Renal cortical epithelial cell (primary cell): ENCODE measurements around the gene TMEM63B. TPM values are rescaled to one million over a fixed set of nuclear protein-coding genes. Genes with fewer than 3 reads are reported as not detected.
"Not testable (repeated sequence)": the region's sequence is repeated elsewhere in the genome, so short reads cannot be mapped to it uniquely, and the experiment has no call there.

Experiments used
- DNase-seq: peaks from one replicate; pipeline ENCODE4 v3.0.0-alpha.2; 2011; ENCODE audit warnings: low read depth
- total RNA-seq: library from RNA; depleted of rRNA; stranded (reverse); fragments of >200 nt; gene quantifications from 2 replicates; pipeline ENCODE4 v1.2.3, GENCODE V29; 2014

TMEM63B gene
- total RNA-seq, 1 donor from 2014 or later = 112 TPM

DNA sequence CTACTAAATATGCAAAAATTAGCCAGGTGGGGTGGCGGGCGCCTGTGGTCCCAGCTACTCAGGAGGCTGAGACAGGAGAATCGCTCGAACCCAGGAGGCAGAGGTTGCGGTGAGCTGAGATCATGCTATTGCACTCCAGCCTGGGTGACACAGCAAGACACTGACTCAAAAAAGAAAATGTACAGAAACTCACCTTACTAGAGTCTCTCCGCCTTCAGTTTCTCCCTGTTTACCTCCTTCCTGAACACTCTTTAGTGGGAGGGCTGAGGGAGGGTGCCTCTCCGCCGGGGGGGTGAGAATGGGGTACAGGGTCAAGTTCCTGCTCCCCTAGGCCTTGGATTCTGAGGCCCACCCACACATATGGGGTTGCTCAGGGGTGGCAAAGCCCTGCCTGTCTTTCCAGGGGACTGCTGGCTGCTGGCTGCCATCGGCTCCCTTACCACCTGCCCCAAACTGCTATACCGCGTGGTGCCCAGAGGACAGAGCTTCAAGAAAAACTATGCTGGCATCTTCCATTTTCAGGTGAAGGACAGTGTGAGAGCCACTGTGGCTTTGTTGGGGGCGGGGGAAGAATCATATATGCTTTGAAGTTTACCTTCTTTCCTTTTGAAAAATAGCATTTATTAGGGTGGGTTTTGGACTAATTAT is 44.7 kb downstream of the TMEM63B start:
- DNase-seq = no peak

DNA sequence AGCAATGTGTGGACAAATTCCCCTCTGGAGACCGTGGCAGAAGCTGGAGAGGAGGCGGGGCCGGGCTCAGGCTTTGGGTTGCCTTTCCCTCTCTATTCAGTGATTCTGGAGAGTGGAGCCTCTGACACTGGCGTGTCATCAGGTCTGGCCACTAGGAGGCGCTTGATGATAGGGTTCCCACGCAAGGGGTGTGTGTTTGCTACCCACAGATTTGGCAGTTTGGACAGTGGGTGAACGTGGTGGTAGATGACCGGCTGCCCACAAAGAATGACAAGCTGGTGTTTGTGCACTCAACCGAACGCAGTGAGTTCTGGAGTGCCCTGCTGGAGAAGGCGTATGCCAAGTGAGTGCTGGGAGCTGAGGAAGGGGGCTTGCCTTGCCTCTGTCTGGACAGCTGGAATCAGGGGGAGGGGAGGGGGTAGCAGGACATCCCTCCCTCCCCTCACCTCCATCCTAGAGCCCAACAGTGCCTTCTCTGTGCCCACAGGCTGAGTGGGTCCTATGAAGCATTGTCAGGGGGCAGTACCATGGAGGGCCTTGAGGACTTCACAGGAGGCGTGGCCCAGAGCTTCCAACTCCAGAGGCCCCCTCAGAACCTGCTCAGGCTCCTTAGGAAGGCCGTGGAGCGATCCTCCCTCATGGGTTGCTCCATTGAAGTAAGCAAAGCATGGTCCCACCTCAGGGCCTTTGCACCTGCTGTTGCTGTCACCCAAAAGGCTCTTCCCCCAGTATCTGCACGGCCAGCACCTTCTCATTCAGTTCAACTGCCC is 45.6 kb downstream of the TMEM63B start:
- DNase-seq = peak; percentile 79

DNA sequence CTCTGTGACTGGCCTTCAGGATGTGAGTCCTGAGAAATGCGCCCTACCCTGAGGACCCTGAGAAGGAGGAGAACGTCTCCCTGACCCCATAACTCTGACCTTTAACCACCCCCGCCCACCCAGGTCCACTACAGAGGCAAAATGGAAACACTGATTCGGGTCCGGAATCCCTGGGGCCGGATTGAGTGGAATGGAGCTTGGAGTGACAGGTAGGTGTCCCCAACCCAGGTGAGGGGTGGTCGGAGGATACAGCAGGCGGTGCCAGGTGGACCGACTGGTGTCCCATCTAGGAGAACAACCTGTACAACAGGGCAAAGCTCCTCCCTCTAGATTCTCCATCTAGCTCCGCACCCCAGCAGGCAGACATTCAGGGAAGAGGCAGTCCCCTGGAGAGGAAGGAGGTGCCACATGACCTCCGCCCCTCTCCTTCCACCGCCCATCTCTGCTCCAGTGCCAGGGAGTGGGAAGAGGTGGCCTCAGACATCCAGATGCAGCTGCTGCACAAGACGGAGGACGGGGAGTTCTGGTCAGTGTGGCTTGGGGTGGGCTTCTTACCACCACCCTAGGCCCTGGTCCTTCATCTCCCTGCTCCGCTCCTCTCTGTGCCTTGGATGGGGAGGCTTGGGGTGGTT is 48.9 kb downstream of the TMEM63B start:
- DNase-seq = no peak

DNA sequence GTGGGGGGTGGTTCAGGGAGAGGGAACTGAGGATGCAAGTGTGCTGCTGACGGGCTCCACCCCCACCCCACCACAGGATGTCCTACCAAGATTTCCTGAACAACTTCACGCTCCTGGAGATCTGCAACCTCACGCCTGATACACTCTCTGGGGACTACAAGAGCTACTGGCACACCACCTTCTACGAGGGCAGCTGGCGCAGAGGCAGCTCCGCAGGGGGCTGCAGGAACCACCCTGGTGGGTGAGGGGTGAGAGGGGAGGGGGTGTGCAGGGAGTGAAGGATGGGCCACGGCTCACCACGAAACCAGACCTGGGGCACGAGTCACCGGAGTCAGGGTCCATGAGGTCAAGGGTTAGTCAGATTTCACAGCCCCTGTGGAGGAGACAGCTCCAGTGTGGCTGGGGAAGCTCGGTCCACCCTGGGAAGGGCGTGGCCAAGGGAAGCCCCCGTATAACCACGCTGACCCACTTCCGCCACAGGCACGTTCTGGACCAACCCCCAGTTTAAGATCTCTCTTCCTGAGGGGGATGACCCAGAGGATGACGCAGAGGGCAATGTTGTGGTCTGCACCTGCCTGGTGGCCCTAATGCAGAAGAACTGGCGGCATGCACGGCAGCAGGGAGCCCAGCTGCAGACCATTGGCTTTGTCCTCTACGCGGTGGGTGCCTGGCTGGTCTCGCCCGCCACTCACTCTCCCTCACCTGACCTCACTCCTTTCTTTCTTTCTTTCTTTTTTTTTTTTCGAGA is 49.6 kb downstream of the TMEM63B start:
- DNase-seq = no peak

DNA sequence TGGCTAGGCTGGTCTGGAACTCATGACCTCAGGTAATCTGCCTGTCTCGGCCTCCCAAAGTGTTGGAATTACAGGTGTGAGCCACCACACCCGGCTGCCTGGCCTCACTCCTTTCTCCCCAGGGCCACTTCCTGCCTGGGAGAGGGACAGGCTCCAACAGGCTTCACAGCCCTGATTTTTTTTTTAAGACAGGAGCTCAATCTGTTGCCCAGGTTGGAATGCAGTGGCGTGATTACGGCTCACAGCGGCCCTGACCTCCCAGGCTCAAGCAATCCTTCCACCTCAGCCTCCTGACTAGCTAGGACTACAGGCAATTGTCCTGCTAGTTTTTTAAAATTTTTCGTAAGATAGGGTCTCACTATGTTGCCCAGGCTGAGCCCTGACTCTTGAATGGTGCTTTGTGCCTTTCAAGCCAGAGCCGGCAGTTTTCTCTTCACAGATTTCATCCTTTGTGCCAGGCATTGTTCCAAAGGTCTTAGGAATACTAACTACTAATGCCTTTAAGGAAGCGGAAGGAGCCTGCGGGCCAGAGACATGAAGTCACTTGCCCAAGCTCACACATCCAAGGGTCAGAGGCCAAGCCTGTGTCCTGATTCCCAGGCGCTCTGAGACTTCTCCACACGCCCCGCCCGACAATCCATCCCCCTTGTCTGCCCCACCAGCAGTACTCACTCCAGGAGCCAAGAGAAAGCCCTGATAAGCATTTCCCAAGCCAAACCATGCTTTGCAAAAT is 50.5 kb downstream of the TMEM63B start:
- peak; percentile 54 for DNase-seq

DNA sequence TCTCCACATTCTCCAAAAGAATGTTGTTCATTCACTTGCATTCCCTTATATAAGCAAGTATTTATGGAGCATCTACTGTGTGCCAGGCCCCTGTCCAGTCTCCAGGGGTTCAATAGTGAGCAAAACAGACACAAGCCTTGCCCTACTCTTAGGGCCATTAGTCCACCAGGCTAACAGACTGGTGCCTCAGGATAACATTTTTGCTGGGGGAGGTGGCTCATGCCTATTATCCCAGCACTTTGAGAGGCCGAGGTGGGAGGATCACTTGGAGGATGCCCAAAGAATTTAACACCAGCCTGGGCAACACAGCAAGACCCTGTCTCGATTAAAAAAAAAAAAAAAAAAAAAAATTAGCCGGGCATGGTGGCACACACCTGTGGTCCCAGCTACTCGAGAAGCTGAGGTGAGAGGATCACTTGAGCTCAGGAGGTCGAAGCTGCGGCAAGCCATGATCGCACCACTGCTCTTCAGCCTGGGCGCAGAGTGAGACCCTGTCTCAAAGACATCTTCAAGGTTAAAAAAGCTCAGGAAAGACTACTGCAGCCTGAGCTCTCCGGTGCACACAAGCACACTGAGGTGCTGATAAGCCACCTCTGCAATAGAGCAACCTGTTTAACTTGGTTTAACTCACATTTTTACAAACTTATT is 51.2 kb downstream of the TMEM63B start:
- DNase-seq = no peak

DNA sequence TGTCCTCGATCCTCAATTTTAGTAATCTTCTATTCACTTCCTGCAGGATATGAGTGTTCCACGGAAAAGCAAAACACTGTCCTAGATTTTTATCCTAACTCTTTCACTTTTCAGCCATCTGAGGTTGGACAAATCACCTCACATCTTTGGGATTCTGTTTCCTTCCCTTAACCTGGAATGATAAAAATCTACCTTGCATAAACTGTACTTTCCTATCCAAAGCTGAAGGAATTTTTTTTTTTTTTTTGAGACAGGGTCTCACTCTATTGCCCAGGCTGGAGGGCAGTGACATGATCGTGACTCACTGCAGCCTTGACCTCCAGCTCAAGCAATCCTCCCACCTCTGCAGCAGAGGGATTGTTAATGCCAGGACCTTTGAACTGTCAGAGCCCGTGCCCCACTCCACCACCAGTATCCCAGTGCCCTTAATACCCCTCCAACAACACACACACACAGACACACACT is 51.8 kb downstream of the TMEM63B start:
- peak; percentile 36 for DNase-seq

DNA sequence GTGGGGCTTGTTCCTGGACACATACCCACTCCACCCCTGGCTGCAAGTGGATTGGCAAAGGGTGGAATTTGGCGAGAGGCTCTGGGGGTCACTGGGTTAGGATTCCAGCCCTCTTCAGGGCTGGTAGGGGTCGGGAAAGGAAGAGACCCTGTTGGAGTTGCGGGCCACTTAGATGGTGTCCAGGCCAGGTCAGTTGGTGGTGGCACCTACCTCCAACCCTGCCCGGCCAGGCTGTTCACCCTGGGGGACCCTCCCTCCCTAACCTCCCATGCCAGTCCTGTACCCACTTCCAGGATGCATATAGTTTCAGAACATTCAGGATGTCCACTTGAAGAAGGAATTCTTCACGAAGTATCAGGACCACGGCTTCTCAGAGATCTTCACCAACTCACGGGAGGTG is 52.3 kb downstream of the TMEM63B start:
- no peak for DNase-seq

DNA sequence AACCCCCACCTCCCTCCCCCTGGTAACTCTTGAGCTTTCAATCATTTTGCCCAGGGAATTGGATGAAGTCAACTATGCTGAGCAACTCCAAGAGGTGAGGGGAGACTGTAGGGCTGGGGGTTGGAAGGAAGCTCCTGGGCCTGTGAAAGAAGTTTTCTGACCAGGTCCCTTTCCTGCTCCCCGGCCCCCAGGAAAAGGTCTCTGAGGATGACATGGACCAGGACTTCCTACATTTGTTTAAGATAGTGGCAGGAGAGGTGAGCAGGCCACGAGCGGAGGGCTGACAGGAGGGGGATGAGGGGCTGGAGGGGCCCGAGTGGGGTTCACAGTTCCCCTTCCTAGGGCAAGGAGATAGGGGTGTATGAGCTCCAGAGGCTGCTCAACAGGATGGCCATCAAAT is 53.1 kb downstream of the TMEM63B start:
- DNase-seq = no peak

DNA sequence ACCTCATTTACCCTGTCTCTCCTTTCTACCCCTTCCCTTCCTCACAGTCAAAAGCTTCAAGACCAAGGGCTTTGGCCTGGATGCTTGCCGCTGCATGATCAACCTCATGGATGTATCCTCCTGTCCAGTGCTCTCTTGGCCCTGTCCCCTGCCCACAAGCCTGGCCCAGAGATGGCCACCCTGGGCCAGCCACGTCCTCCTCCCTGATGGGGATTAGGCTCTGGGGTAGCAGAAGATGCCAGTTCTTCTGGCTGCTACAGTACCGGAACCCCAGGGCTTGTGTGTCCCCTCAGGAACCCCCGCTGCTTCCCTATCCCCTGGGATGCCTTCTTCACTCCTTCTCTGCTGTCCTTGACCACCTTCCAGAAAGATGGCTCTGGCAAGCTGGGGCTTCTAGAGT is 53.5 kb downstream of the TMEM63B start:
- no peak for DNase-seq

DNA sequence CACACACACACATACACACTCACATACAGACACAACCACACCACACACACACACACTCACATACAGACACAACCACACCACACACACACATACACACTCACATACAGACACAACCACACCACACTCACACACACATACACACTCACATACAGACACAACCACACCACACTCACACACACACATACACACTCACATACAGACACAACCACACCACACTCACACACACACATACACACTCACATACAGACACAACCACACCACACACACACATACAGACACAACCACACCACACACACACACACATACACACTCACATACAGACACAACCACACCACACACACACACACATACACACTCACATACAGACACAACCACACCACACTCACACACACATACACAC is 54.4 kb downstream of the TMEM63B start:
- not testable (repeated sequence) for DNase-seq

DNA sequence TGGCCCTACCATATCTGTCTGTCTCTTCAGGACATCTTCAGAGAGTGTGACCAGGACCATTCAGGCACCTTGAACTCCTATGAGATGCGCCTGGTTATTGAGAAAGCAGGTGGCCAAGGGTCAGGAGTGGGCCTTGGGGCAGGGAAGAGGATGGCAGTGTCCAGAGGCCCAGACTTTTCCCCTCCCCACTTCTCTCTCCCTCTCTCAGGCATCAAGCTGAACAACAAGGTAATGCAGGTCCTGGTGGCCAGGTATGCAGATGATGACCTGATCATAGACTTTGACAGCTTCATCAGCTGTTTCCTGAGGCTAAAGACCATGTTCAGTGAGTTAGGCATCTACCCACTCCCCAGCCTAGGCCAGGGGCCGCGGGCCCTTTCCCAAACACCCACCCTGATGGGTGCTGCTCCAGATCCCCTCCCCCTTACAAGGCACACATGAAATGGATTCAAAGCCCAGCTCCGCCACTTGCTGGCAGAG is 55.6 kb downstream of the TMEM63B start:
- DNase-seq = no peak

DNA sequence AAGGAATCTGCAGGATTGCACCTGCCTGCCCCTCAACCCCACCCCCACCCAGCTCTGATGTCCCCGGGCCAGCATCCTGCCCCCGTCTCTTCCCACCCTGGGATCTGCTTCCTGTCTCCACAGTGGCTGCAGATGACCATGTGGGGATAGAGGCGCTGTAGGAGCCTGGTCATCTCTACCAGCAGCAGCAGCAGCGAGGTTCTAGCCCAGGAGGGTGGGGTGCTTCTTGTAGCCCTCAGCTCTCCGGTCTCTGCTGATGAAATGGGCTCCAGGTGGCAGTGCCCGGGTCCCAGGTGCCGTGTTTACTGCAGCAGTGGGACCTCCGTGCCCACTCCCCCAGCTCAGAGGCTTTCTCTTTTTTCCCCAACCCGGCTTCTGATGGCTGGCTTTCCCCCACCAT is 56.4 kb downstream of the TMEM63B start:
- no peak for DNase-seq

DNA sequence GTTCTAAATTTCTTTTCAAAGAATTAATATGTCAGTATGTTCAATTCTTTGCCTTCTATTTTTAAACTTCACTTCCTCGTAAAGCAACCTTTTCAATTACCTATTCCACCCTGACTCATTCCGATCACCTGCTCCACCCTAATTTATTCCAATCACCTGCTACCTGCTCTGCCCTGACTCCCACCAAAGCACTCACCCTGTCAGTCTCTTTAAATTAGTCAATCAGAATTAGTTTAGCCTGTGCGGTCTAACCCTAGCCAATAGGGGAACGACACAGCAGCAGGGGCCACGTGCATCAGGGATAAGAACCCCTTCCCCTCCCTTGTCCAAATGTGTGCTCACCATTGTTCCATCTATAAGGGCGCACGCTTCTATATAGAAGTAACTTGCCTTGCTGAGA is 58.0 kb downstream of the TMEM63B start:
- peak; percentile 19 for DNase-seq

DNA sequence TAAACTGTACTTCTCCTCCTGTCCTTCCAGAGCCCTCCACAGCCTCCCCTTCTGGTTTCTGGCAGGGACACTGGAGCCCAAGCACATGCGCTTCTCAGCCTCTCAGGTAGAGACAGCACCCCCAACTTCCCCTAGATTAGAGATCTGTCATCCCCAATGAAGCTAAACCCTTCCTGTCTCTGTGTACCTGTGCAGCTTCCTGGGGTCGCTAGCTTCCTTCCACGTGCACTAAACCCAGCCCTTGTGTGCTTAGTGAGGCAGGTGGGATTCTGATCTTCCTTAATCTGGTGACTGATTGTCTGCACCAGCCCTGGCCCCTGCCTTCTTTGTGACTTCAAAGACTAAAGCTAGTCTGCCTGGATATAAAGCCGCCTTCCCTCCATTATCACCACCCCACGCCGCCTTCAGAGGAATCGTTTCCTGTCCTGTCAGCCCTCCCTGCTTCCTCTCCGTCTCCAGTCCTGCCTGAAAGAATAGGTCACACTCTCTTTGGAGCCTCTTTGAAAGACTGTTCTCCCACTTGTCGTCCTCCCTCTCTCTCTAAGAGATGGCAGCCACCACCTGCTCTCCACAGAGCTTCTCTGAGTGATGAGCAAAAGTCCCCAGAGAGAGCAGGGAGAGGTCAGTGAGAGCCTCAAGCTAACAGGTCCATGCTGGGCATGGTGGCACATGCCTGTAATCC is 58.7 kb downstream of the TMEM63B start:
- DNase-seq = no peak

DNA sequence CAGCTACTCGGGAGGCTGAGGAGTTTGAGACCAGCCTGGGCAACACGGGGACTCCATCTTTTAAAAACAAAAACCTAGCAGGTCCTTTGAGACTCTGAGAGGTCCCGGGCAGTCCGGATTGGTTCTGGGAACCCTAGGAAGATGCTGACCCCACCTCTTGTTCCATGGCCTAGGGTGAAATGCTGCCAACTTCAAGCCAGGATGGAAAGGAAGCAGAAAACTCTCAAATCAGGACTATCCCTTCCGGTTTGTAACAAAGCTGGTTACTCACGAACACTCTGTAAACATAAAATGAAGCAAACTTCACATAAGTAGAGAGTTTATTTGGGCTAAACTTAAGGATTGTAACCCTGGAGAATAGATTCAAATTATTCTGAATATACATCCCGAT is 59.3 kb downstream of the TMEM63B start:
- DNase-seq = no peak

DNA sequence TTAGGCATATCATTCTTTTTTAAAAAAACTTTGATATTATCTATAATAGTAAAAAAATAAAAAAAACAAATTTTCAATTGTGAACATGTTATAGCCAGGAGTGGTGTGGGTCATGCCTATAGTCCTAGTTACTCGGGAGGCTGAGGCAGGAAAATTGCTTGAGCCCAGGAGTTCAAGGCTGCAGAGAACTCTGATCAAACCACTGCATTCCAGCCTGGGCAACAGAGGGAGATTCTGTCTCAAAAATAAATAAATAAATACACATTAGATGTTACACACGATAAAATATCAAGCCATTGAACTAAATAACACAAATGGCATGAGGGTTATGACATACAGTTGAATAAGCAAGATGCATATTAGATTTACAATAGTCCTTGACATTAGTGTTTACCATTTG is 61.5 kb downstream of the TMEM63B start:
- DNase-seq = no peak

DNA sequence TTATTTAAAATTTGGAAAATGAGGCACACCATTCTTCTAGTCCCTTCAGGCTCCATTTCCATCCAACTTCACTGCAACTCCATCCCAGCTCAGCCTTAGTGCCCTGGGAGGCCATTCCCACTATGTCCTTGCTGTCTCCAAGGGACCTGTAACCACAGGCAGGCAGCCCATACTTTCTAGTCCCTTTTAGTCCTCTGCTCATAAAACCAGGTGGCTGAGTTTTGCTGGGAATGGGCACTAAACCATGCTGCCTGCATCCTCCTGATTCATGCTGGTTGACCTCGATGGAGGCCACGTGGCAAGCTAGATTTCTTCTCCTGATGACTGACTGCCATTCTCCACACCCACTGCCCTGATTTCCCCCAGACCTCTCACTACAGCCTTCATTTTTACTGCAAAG is 61.9 kb downstream of the TMEM63B start:
- no peak for DNase-seq

DNA sequence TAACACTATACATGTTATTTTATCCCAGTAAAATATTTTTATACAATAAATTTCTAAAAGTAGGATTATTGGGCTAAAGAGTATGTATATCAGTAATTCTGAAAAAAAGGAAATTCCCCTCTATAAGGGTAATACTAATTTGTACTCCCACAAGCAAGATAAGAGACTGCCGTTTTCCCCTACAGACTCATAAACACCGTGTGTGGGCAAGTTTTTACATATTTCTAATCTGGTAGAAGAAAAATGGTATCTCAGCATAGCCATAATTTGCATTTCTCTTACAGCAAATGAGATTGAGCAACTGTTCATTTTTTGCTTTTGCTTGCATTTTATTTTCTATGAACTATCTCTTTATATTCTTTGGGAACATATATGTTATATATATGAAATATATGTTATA is 63.4 kb downstream of the TMEM63B start:
- DNase-seq = no peak

DNA sequence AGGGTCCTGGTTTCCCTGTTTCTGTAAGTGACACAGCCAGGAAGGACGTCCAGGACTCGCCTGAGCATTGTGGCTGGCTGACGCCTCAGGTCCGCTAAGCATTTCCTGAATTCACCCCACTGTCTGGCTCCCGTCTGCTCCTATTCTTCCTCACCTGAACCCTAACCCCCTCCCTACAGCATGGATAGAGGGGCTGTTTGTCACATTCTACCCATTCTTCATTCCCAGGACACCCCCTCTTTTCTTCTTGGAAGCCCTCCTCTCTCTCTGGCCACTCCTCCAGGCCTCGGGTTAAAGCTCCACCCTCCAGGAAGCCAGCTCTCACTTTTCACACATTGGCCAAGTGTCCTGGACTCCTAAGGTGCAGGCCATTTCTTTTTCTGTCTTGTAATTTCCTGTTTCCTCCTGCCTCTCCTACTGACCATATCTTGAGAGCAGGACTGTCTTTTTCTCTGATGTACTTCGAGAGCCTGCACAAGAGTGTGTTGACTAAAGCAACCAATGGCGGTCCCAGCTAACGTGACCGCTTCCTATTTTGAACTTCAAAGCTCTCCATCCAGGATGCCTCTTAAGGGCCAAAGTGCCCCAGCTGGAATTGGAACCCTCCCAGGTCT is 65.2 kb downstream of the TMEM63B start:
- DNase-seq = no peak
